K562 (cell line): ENCODE data around the gene RIPK3. TPM values are rescaled to one million over a fixed set of nuclear protein-coding genes. Genes with fewer than 3 reads are reported as not detected.

Source experiments
- ATAC-seq: fragments of 200-7000 bp; cut with Tn5 transposase; 3 replicates; pipeline ENCODE4 v1.9.1; 2020; ENCODE audit warnings: moderate library complexity
- BruUV-seq: library from RNA; stranded (reverse); fragments of 400-500 nt; replicated peaks from 2 replicates; lab custom pipeline; 2021; lab: Mats Ljungman, UMichigan
- CTCF ChIA-PET: fragments of 300-600 bp; formaldehyde crosslinking; extraction: SDS; loops from one replicate; lab custom pipeline; 2021; ENCODE audit warnings: low intra/inter-chr PET ratio; lab: Yijun Ruan, JAX
- POLR2A ChIA-PET: fragments of 300-600, 350-650 bp; sonication (Branson Sonifier 250); formaldehyde crosslinking; extraction: SDS; loops from one replicate; lab custom pipeline; 2021; ENCODE audit warnings: antibody characterized with exemption, inconsistent platforms; lab: Yijun Ruan, JAX
- DNase-seq, 4 experiments: peaks; one replicate each; pipeline versions ENCODE4 v3.0.0 to v3.0.0-alpha.2; 2011 to 2018; ENCODE audit warnings: low spot score in 3 of 4, mixed read lengths in 3 of 4; ENCODE audit errors: extremely low read depth in 1 of 4
- FAIRE-seq: peaks from 2 replicates; lab custom pipeline; 2011; peaks lifted over from hg19 to GRCh38; lab: Jason Lieb, UNC
- H2AFZ ChIP-seq: 2 replicates; pipeline ENCODE4 v1.6.0; 2011; ENCODE audit warnings: low read depth, low read length, control low read depth, inconsistent platforms
- H3K27ac ChIP-seq: fragments of 200-600 bp; 3 replicates; pipeline ENCODE4 v1.8.0; 2011; ENCODE audit warnings: low read depth, mild to moderate bottlenecking, control low read depth, inconsistent platforms, low read length, moderate library complexity, mixed read lengths; ENCODE audit errors: extremely low read depth
- H3K27me3 ChIP-seq, 2 experiments: fragments of 300-600 bp in 1 of 2; 2 replicates in 1 of 2; 3 replicates in 1 of 2; pipeline versions ENCODE4 v1.6.0 to v1.8.0; 2011; ENCODE audit warnings: inconsistent platforms in 2 of 2, low read length in 2 of 2, mild to moderate bottlenecking in 1 of 2, mixed read lengths in 1 of 2, moderate library complexity in 1 of 2; ENCODE audit not compliant: control insufficient read depth in 2 of 2, insufficient read depth in 2 of 2
- H3K36me3 ChIP-seq: fragments of 300-600 bp; 3 replicates; pipeline ENCODE4 v1.8.0; 2011; ENCODE audit warnings: mild to moderate bottlenecking, low read length, inconsistent platforms; ENCODE audit not compliant: control insufficient read depth, insufficient read depth
- H3K4me1 ChIP-seq, 2 experiments: fragments of 200-600 bp in 1 of 2; replicated peaks in 1 of 2; 2 replicates in 1 of 2; 3 replicates in 1 of 2; pipeline versions ENCODE4 v1.5.1 to v1.8.0; 2011; ENCODE audit warnings: inconsistent platforms in 2 of 2, low read length in 2 of 2, mild to moderate bottlenecking in 1 of 2, mixed read lengths in 1 of 2, moderate library complexity in 1 of 2; ENCODE audit not compliant: control insufficient read depth in 2 of 2, insufficient read depth in 2 of 2
- H3K4me2 ChIP-seq: 2 replicates; pipeline ENCODE4 v1.6.1; 2011; ENCODE audit warnings: low read length, control low read depth, inconsistent platforms, mixed read lengths; ENCODE audit not compliant: insufficient read depth
- H3K4me3 ChIP-seq: fragments of 200-600 bp; sonication (generic), shearing (Covaris generic); 2 replicates; pipeline ENCODE4 v1.5.1; 2016; ENCODE audit warnings: control low read depth, inconsistent platforms
- H3K79me2 ChIP-seq: fragments of 200-600 bp; 3 replicates; pipeline ENCODE4 v1.8.0; 2011; ENCODE audit warnings: low read length, inconsistent platforms; ENCODE audit not compliant: control insufficient read depth, insufficient read depth
- H3K9ac ChIP-seq, 2 experiments: 2 replicates each; pipeline versions ENCODE4 v1.6.0 to v1.6.1; 2011; ENCODE audit warnings: low read depth in 2 of 2, low read length in 2 of 2, control low read depth in 1 of 2, inconsistent platforms in 1 of 2, mild to moderate bottlenecking in 1 of 2, mixed read lengths in 1 of 2; ENCODE audit not compliant: insufficient read depth in 1 of 2
- H3K9me1 ChIP-seq: one replicate; pipeline ENCODE4 v1.6.0; 2011; ENCODE audit warnings: inconsistent platforms, mild to moderate bottlenecking, low read length, moderate library complexity; ENCODE audit not compliant: control insufficient read depth, insufficient read depth
- H3K9me3 ChIP-seq: replicated peaks from 2 replicates; pipeline ENCODE4 v1.5.1; 2011; ENCODE audit warnings: low read depth, low read length, inconsistent platforms; ENCODE audit not compliant: control insufficient read depth, insufficient read depth
- H4K20me1 ChIP-seq: replicated peaks from 2 replicates; pipeline ENCODE4 v1.6.1; 2011; ENCODE audit warnings: low read length, inconsistent platforms, mixed read lengths; ENCODE audit not compliant: control insufficient read depth, insufficient read depth
- BCOR ChIP-seq: fragments of 450-650 bp; IDR thresholded peaks from 2 replicates; pipeline ENCODE4 v1.6.1; 2016
- MEF2D ChIP-seq: conservative IDR thresholded peaks from 2 replicates; pipeline ENCODE4 v1.6.1; 2016; ENCODE audit warnings: low read depth, missing genetic modification characterization, missing compliant biosample characterization
- TGIF2 ChIP-seq: sonication (generic); formaldehyde crosslinking; IDR thresholded peaks from 2 replicates; pipeline ENCODE4 v1.8.1; 2022; ENCODE audit warnings: mild to moderate bottlenecking, missing genetic modification reagents, moderate library complexity
- ZC3H4 ChIP-seq: sonication (generic); formaldehyde crosslinking; IDR thresholded peaks from 2 replicates; pipeline ENCODE4 v1.9.0; 2021; ENCODE audit warnings: missing genetic modification reagents, borderline replicate concordance
- ZNF217 ChIP-seq: sonication (generic); formaldehyde crosslinking; IDR thresholded peaks from 2 replicates; pipeline ENCODE4 v1.8.0; 2022; ENCODE audit warnings: mild to moderate bottlenecking, missing genetic modification reagents
- ZNF274 ChIP-seq: IDR thresholded peaks from 2 replicates; pipeline ENCODE4 v1.6.1; 2011; ENCODE audit warnings: low read depth, mild to moderate bottlenecking, low read length, moderate library complexity, borderline replicate concordance
- ZNF668 ChIP-seq: fragments of 250-450 bp; sonication (Bioruptor Pico); IDR thresholded peaks from 2 replicates; pipeline ENCODE4 v1.8.0; 2022; ENCODE audit warnings: mild to moderate bottlenecking, inconsistent platforms
- WGBS: fragments of 100-300 bp; shearing (Covaris generic); methylation state at CpG from one replicate; pipeline ENCODE4 v1.1.6; 2016; ENCODE audit warnings: low coverage, mixed read lengths; ENCODE audit not compliant: insufficient coverage; ENCODE audit errors: missing lambda C conversion rate; 5-methylcytosine and 5-hydroxymethylcytosine counted together
- in situ Hi-C: fragments of 300-500 bp; cut with MboI; formaldehyde crosslinking; loops from 4 replicates; pipeline ENCODE4 v1.15.0; 2018; ENCODE audit warnings: inconsistent platforms, mixed read lengths
- intact Hi-C: fragments of 100-400 bp; cut with micrococcal nuclease; formaldehyde crosslinking; loops from 2 replicates; pipeline ENCODE4 v1.14.2; 2022
- polyA plus RNA-seq, 8 experiments: library from polyadenylated mRNA; depleted of rRNA in 4 of 8; stranded (reverse) in 5 of 8; unstranded in 3 of 8; fragments of >200 nt; fragmentation: Nextera tagmentation in 2 of 8; fragmentation: Illumina TruSeq in 1 of 8; extraction: Ambion mirVana in 2 of 8; extraction: Trizol in 1 of 8; gene quantifications; 2 replicates each; pipeline versions ENCODE4 v1.2.1 to v1.2.3, GENCODE V29; 2011 to 2014; ENCODE audit warnings: inconsistent platforms in 1 of 8, missing spikeins in 1 of 8
- total RNA-seq, 7 experiments: library from RNA; depleted of rRNA in 6 of 7; stranded (reverse); fragments of >200 nt in 6 of 7; fragmentation: Illumina TruSeq in 2 of 7; extraction: Trizol in 2 of 7; gene quantifications; 2 replicates each; pipeline versions ENCODE4 v1.2.1 to v1.2.3, GENCODE V29; 2011 to 2021; ENCODE audit warnings: low replicate concordance in 1 of 7
- TF ChIP-seq, protein P1 (sequence below): fragments of 250-450 bp; sonication (Bioruptor Pico); IDR thresholded peaks from 2 replicates; pipeline ENCODE4 v1.8.0; 2022; ENCODE audit warnings: inconsistent platforms
- TF ChIP-seq, protein P2 (sequence below): fragments of 250-450 bp; sonication (Bioruptor Pico); IDR thresholded peaks from 2 replicates; pipeline ENCODE4 v1.9.0; 2021; ENCODE audit warnings: mild to moderate bottlenecking, inconsistent platforms

The RIPK3 gene
- total and polyA plus RNA-seq, 9 of the 15 experiments (the other 6 are each of a cell fraction or from before 2014, with no cell fraction given), result 0.03 to 0.43 (median 0.28) TPM; not detected in 3

DNA sequence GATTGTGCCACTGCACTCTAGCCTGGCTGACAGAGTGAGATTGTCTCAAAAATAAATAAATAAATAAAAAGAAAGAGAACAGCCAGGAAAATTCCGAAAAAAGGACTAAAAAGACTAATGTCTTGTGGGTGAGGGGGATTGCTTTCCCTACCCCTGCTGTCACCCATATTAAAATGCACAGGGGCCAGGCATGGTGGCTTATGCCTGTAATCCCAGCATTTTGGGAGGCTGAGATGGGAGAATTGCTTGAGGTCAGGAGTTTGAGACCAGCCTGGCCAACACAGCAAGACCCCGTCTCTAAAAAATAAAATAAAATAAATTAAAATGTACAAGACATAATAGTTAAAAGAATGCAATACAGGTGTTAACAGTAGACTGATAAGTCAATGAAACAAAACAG lies 46.3 kb downstream of the RIPK3 start:
- H3K4me1 ChIP-seq, result peaks cover 2 to 9% of the 10 kb centered on the region in 2 experiments; a peak in 3 of 5 replicates
- no peak for ATAC-seq
- no peak overlapping the region for H3K27ac ChIP-seq
- H3K9ac ChIP-seq, result no peak overlapping the region
- no peak overlapping the region for H3K4me2 ChIP-seq
- no peak overlapping the region for H2AFZ ChIP-seq
- H3K79me2 ChIP-seq, result no peaks in the 10 kb centered on the region
- WGBS, result 80% methylated on average over 1 of the region's 2 CpGs
- TF ChIP-seq MEF2D (tag), result no peak
- TF ChIP-seq, all 486 proteins: peak for 0
- CTCF ChIA-PET, result no interaction called here
- no TSS peak for BruUV-seq
- no peak for FAIRE-seq
- intact Hi-C loops, result no loop called here
- Histone ChIP-seq H3K4me3 (no peak overlapping the region), H3K9me3 (no peaks in the 10 kb centered on the region), H4K20me1 (no peaks in the 10 kb centered on the region), H3K27me3 (no peaks in the 10 kb centered on the region), H3K36me3 (peaks cover 40% of the 10 kb centered on the region), H3K9me1 (peaks cover 3% of the 10 kb centered on the region)
- in situ Hi-C loops, result loop anchor here (10.0 kb wide), 1 partner anchor 279 kb away; no protein-coding TSS in a partner anchor
- no peak for DNase-seq
- POLR2A ChIA-PET, result interaction anchor here (0.7 to 0.8 kb wide), 2 partner anchors 23 to 51 kb away, joined by 3 to 4 read pairs; no protein-coding TSS in a partner anchor

DNA sequence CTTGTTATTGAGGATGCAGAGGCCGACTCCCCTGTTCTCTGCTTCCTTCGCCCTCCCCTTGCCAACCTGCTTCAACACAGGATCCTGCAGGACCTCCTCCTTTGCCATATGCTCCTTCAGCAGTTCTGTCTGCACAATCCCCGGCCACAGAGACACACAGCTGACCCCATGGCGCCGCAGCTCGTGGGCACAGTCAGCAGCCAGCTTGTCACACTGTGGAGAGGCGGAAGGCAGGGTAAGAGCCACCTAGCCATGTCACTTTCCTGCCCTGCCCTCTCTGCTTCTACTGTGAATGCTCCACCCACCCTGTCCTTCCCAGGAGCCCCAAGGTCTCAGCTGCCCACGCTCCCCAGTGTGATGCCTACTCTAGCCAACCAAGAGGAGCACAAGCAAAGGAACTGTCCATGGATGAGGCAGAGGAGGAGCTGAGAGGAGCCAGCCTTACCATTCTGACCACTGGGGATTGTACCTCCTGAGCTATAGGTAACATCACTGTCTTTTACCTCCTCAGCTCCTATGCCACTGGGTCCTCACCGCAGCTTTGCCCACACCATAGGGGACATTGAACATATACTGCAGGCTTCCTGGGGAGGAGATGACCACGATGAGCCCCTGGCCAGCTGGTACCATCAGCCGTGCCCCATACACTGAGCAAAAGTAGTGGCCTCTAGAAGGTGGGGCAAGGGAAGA lies 47.5 kb downstream of the RIPK3 start:
- Histone ChIP-seq H4K20me1 (no peaks in the 10 kb centered on the region), H3K36me3 (peaks cover 40% of the 10 kb centered on the region), H3K27me3 (no peaks in the 10 kb centered on the region), H3K9ac (peak overlapping the region in 1 of 2 experiments; percentile 50; a peak in 1 of 4 replicates), H3K4me1 (peaks cover 0 to 6% of the 10 kb centered on the region in 2 experiments; a peak in 3 of 5 replicates), H3K9me1 (peaks cover 3% of the 10 kb centered on the region), H3K4me3 (no peak overlapping the region), H3K9me3 (no peaks in the 10 kb centered on the region), H3K27ac (no peak overlapping the region), H3K79me2 (no peaks in the 10 kb centered on the region), H2AFZ (no peak overlapping the region), H3K4me2 (no peak overlapping the region)
- no TSS peak for BruUV-seq
- no peak for ATAC-seq
- in situ Hi-C loops (loop anchor here (10.0 kb wide), 1 partner anchor 277 kb away; no protein-coding TSS in a partner anchor), intact Hi-C loops (no loop called here)
- 75% methylated on average over 9 of the region's 11 CpGs for WGBS
- POLR2A ChIA-PET, result interaction anchor here (0.6 to 1.0 kb wide), 3 partner anchors 26 to 50 kb away, joined by 3 to 4 read pairs (median 3); partner anchors contain the start of gene TINF2
- no peak for FAIRE-seq
- CTCF ChIA-PET, result no interaction called here
- DNase-seq, result no peak
- TF ChIP-seq, protein P1, sequence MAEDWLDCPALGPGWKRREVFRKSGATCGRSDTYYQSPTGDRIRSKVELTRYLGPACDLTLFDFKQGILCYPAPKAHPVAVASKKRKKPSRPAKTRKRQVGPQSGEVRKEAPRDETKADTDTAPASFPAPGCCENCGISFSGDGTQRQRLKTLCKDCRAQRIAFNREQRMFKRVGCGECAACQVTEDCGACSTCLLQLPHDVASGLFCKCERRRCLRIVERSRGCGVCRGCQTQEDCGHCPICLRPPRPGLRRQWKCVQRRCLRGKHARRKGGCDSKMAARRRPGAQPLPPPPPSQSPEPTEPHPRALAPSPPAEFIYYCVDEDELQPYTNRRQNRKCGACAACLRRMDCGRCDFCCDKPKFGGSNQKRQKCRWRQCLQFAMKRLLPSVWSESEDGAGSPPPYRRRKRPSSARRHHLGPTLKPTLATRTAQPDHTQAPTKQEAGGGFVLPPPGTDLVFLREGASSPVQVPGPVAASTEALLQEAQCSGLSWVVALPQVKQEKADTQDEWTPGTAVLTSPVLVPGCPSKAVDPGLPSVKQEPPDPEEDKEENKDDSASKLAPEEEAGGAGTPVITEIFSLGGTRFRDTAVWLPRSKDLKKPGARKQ (CRISPR knock-in tag), result no peak
- TF ChIP-seq ZNF217 (CRISPR knock-in tag) (no peak), TGIF2 (no peak), ZNF274 (no peak), BCOR (no peak), ZC3H4 (CRISPR knock-in tag) (no peak), ZNF668 (CRISPR knock-in tag) (no peak)
- TF ChIP-seq, protein P2, sequence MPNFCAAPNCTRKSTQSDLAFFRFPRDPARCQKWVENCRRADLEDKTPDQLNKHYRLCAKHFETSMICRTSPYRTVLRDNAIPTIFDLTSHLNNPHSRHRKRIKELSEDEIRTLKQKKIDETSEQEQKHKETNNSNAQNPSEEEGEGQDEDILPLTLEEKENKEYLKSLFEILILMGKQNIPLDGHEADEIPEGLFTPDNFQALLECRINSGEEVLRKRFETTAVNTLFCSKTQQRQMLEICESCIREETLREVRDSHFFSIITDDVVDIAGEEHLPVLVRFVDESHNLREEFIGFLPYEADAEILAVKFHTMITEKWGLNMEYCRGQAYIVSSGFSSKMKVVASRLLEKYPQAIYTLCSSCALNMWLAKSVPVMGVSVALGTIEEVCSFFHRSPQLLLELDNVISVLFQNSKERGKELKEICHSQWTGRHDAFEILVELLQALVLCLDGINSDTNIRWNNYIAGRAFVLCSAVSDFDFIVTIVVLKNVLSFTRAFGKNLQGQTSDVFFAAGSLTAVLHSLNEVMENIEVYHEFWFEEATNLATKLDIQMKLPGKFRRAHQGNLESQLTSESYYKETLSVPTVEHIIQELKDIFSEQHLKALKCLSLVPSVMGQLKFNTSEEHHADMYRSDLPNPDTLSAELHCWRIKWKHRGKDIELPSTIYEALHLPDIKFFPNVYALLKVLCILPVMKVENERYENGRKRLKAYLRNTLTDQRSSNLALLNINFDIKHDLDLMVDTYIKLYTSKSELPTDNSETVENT, result no peak
